Mesenchymal stem cell (in vitro differentiated cells and primary cell): ENCODE results near the gene KIF6.
A peak's percentile ranks its signal among the peaks of the same experiment; 100 is the strongest.

Experiments
- DNase-seq: peaks from one replicate; pipeline ENCODE4 v3.0.0-alpha.2; 2013
- H2AFZ ChIP-seq: one replicate; pipeline ENCODE4 v1.6.1; 2013; ENCODE audit warnings: low read depth, mild to moderate bottlenecking, control low read depth, inconsistent platforms, low read length, moderate library complexity
- H2AK5ac ChIP-seq: 2 replicates; pipeline ENCODE4 v1.6.1; 2013; ENCODE audit warnings: low read length, moderate library complexity, mild to moderate bottlenecking, inconsistent platforms; ENCODE audit not compliant: severe bottlenecking
- H2BK120ac ChIP-seq: one replicate; pipeline ENCODE4 v1.6.1; 2013; ENCODE audit warnings: low read depth, mild to moderate bottlenecking, inconsistent platforms, low read length, moderate library complexity
- H2BK12ac ChIP-seq, 2 experiments: one replicate each; pipeline ENCODE4 v1.6.1; 2013; ENCODE audit warnings: inconsistent platforms in 2 of 2, low read length in 2 of 2, mild to moderate bottlenecking in 2 of 2, moderate library complexity in 2 of 2, control low read depth in 1 of 2
- H2BK15ac ChIP-seq: one replicate; pipeline ENCODE4 v1.6.1; 2013; ENCODE audit warnings: mild to moderate bottlenecking, low read depth, inconsistent platforms; ENCODE audit not compliant: poor library complexity, severe bottlenecking
- H2BK5ac ChIP-seq: 2 replicates; pipeline ENCODE4 v1.6.1; 2013; ENCODE audit warnings: low read depth, mild to moderate bottlenecking, low read length, control low read depth, inconsistent platforms; ENCODE audit not compliant: poor library complexity, severe bottlenecking
- H3K14ac ChIP-seq, 2 experiments: one replicate each; pipeline ENCODE4 v1.6.1; 2013; ENCODE audit warnings: inconsistent platforms in 2 of 2, low read length in 2 of 2, control low read depth in 1 of 2, mild to moderate bottlenecking in 1 of 2, moderate library complexity in 1 of 2
- H3K18ac ChIP-seq, 2 experiments: one replicate each; pipeline ENCODE4 v1.6.1; 2013; ENCODE audit warnings: inconsistent platforms in 2 of 2, low read length in 2 of 2, control low read depth in 1 of 2, low read depth in 1 of 2, mild to moderate bottlenecking in 1 of 2
- H3K23ac ChIP-seq, 2 experiments: one replicate each; pipeline ENCODE4 v1.6.1; 2013; ENCODE audit warnings: inconsistent platforms in 2 of 2, low read length in 2 of 2, mild to moderate bottlenecking in 2 of 2, moderate library complexity in 2 of 2, control low read depth in 1 of 2
- H3K27ac ChIP-seq: 2 replicates; pipeline ENCODE4 v1.5.1; 2013; ENCODE audit warnings: mild to moderate bottlenecking, moderate library complexity, low read length, control low read depth, inconsistent platforms; ENCODE audit not compliant: poor library complexity, severe bottlenecking
- H3K27me3 ChIP-seq, 2 experiments: 2 replicates each; pipeline versions ENCODE4 v1.6.1 to v1.7.0; 2013; ENCODE audit warnings: low read length in 2 of 2, mild to moderate bottlenecking in 2 of 2, moderate library complexity in 2 of 2, control low read depth in 1 of 2, inconsistent platforms in 1 of 2; ENCODE audit not compliant: control insufficient read depth in 1 of 2, insufficient read depth in 1 of 2
- H3K36me3 ChIP-seq, 2 experiments: 2 replicates each; pipeline versions ENCODE4 v1.6.1 to v1.7.0; 2013; ENCODE audit warnings: low read length in 2 of 2, control low read depth in 1 of 2, inconsistent platforms in 1 of 2, low read depth in 1 of 2, mild to moderate bottlenecking in 1 of 2; ENCODE audit not compliant: insufficient read depth in 2 of 2, control insufficient read depth in 1 of 2
- H3K4ac ChIP-seq, 2 experiments: one replicate each; pipeline ENCODE4 v1.6.1; 2013; ENCODE audit warnings: inconsistent platforms in 2 of 2, low read length in 2 of 2, mild to moderate bottlenecking in 2 of 2, moderate library complexity in 2 of 2, control low read depth in 1 of 2, low read depth in 1 of 2
- H3K4me1 ChIP-seq: 2 replicates; pipeline ENCODE4 v1.6.1; 2013; ENCODE audit warnings: low read depth, low read length, control low read depth; ENCODE audit not compliant: control insufficient read depth, insufficient read depth
- H3K4me2 ChIP-seq: 2 replicates; pipeline ENCODE4 v1.6.1; 2013; ENCODE audit warnings: low read length, mild to moderate bottlenecking, inconsistent platforms; ENCODE audit not compliant: poor library complexity, severe bottlenecking
- H3K4me3 ChIP-seq, 2 experiments: 2 replicates each; pipeline versions ENCODE4 v1.5.1 to v1.7.0; 2013; ENCODE audit warnings: low read length in 2 of 2, mild to moderate bottlenecking in 2 of 2, control low read depth in 1 of 2, low read depth in 1 of 2; ENCODE audit not compliant: insufficient read depth in 1 of 2
- H3K79me1 ChIP-seq: replicated peaks from 2 replicates; pipeline ENCODE4 v1.6.1; 2013; ENCODE audit warnings: mild to moderate bottlenecking, control low read depth, low read length, inconsistent platforms; ENCODE audit not compliant: poor library complexity, severe bottlenecking
- H3K9ac ChIP-seq: 2 replicates; pipeline ENCODE4 v1.7.0; 2013; ENCODE audit warnings: mild to moderate bottlenecking, low read length, moderate library complexity
- H3K9me3 ChIP-seq: 2 replicates; pipeline ENCODE4 v1.7.0; 2013; ENCODE audit warnings: mild to moderate bottlenecking, low read length; ENCODE audit not compliant: control insufficient read depth
- H4K8ac ChIP-seq: one replicate; pipeline ENCODE4 v1.6.1; 2013; ENCODE audit warnings: inconsistent platforms, mild to moderate bottlenecking, low read length, moderate library complexity
- H4K91ac ChIP-seq: one replicate; pipeline ENCODE4 v1.6.1; 2013; ENCODE audit warnings: mild to moderate bottlenecking, low read length, inconsistent platforms
- WGBS: methylation state at CpG from one replicate; pipeline ENCODE4 v1.1.7; 2013; ENCODE audit warnings: mixed read lengths; 5-methylcytosine and 5-hydroxymethylcytosine counted together

The KIF6 gene

GRCh38 chr6:39419607-39420006 lies 305.6 kb downstream of the KIF6 start:
- H3K79me1 ChIP-seq: no peaks in the 10 kb centered on the region
- 92% methylated on average over 3 of the region's 3 CpGs for WGBS
- no peaks in the 10 kb centered on the region for H3K27me3 ChIP-seq
- no peak overlapping the region for H4K8ac ChIP-seq
- H3K27ac ChIP-seq: no peak overlapping the region
- no peak overlapping the region for H2BK5ac ChIP-seq
- H2BK12ac ChIP-seq: peak overlapping the region in 1 of 2 experiments; percentile 24
- no peak overlapping the region for H3K23ac ChIP-seq
- H3K4me2 ChIP-seq: no peak overlapping the region
- no peaks in the 10 kb centered on the region for H3K36me3 ChIP-seq
- no peak overlapping the region for H2AK5ac ChIP-seq
- no peak overlapping the region for H4K91ac ChIP-seq
- no peak overlapping the region for H2AFZ ChIP-seq
- peak overlapping the region in 1 of 2 experiments; percentile 77 for H3K18ac ChIP-seq
- H2BK120ac ChIP-seq: no peak overlapping the region
- H3K4me1 ChIP-seq: peaks cover 4% of the 10 kb centered on the region
- no peak overlapping the region for H3K4me3 ChIP-seq
- no peak overlapping the region for H3K9ac ChIP-seq
- H2BK15ac ChIP-seq: no peak overlapping the region
- no peak overlapping the region for H3K14ac ChIP-seq
- H3K4ac ChIP-seq: no peak overlapping the region
- H3K9me3 ChIP-seq: no peaks in the 10 kb centered on the region
- no peak for DNase-seq

GRCh38 chr6:39417440-39417839 lies 307.8 kb downstream of the KIF6 start:
- Histone ChIP-seq H3K27me3 (no peaks in the 10 kb centered on the region), H4K8ac (no peak overlapping the region), H3K4ac (peak overlapping the region in 1 of 2 experiments; percentile 88), H2AFZ (no peak overlapping the region), H3K9ac (peak overlapping the region; percentile 61), H3K9me3 (no peaks in the 10 kb centered on the region), H2BK120ac (no peak overlapping the region), H3K79me1 (no peaks in the 10 kb centered on the region), H3K36me3 (no peaks in the 10 kb centered on the region), H3K4me3 (peak overlapping the region in 1 of 2 experiments; percentile 4), H2BK5ac (no peak overlapping the region), H2BK12ac (peak overlapping the region in 1 of 2 experiments; percentile 84), H2AK5ac (peak overlapping the region; percentile 37), H3K23ac (no peak overlapping the region), H2BK15ac (no peak overlapping the region), H3K14ac (no peak overlapping the region), H3K18ac (peak overlapping the region in 1 of 2 experiments; percentile 28), H4K91ac (no peak overlapping the region), H3K27ac (no peak overlapping the region), H3K4me1 (peaks cover 4% of the 10 kb centered on the region), H3K4me2 (no peak overlapping the region)
- WGBS: no CpG with 5 or more reads among the region's 2 CpGs
- DNase-seq: no peak

GRCh38 chr6:39416728-39417127 lies 308.5 kb downstream of the KIF6 start:
- peak overlapping the region; percentile 36 for H2AFZ ChIP-seq
- no peaks in the 10 kb centered on the region for H3K27me3 ChIP-seq
- WGBS: 17% methylated on average over 4 of the region's 4 CpGs
- H2AK5ac ChIP-seq: no peak overlapping the region
- no peak overlapping the region for H3K4me2 ChIP-seq
- no peaks in the 10 kb centered on the region for H3K36me3 ChIP-seq
- H3K9ac ChIP-seq: peak overlapping the region; percentile 61
- peak; percentile 89 for DNase-seq
- H2BK12ac ChIP-seq: peak overlapping the region in 1 of 2 experiments; percentile 6
- H4K8ac ChIP-seq: peak overlapping the region; percentile 19
- H3K23ac ChIP-seq: no peak overlapping the region
- peak overlapping the region; percentile 20 for H3K27ac ChIP-seq
- peaks cover 4% of the 10 kb centered on the region for H3K4me1 ChIP-seq
- no peak overlapping the region for H3K14ac ChIP-seq
- no peak overlapping the region for H4K91ac ChIP-seq
- H2BK5ac ChIP-seq: no peak overlapping the region
- peak overlapping the region in 1 of 2 experiments; percentile 6 for H3K4me3 ChIP-seq
- H3K4ac ChIP-seq: no peak overlapping the region
- H2BK120ac ChIP-seq: no peak overlapping the region
- no peak overlapping the region for H2BK15ac ChIP-seq
- H3K79me1 ChIP-seq: no peaks in the 10 kb centered on the region
- no peaks in the 10 kb centered on the region for H3K9me3 ChIP-seq
- peak overlapping the region in 1 of 2 experiments; percentile 2 for H3K18ac ChIP-seq

DNA sequence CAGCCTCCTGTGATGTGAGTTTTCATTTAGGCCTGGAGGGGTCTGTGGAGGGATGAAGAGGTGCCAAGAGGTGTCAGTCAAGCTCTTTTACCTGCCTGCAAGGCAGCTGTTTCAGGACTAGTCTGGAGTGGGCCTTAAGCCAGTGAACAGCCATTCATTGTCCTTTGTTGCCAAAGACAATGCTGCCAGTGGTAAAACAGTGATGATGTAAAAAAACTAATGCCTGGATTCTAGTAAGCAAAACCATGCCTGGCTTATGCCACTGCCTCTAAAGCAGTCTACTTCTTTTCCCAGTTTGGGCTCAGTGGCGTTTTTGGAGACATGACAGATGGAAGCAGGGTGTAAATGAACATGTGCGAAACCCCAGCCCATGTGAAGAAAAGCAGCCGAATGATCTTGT lies 309.2 kb downstream of the KIF6 start:
- Histone ChIP-seq H3K9me3 (no peaks in the 10 kb centered on the region), H3K4me2 (no peak overlapping the region), H3K23ac (no peak overlapping the region), H2AK5ac (no peak overlapping the region), H4K91ac (no peak overlapping the region), H3K4me3 (no peak overlapping the region), H3K36me3 (no peaks in the 10 kb centered on the region), H4K8ac (peak overlapping the region; percentile 50), H3K27ac (no peak overlapping the region), H3K4ac (peak overlapping the region in 1 of 2 experiments; percentile 53), H3K14ac (no peak overlapping the region), H2AFZ (no peak overlapping the region), H3K79me1 (no peaks in the 10 kb centered on the region), H2BK120ac (no peak overlapping the region), H2BK15ac (no peak overlapping the region), H3K4me1 (peaks cover 4% of the 10 kb centered on the region), H3K18ac (peak overlapping the region in 1 of 2 experiments; percentile 16), H2BK12ac (peak overlapping the region in 1 of 2 experiments; percentile 7), H3K9ac (peak overlapping the region; percentile 58), H2BK5ac (no peak overlapping the region), H3K27me3 (no peaks in the 10 kb centered on the region)
- WGBS: 91% methylated on average over 2 of the region's 3 CpGs
- no peak for DNase-seq
